RWPE2 (cell line): Measurements from ENCODE around the gene WDR88.

Source experiments
- ATAC-seq: fragments of 200-7000 bp; cut with Tn5 transposase; 3 replicates; pipeline ENCODE4 v1.9.1; 2021; ENCODE audit warnings: low read depth
- DNase-seq: peaks from one replicate; pipeline ENCODE4 v3.0.0-alpha.2; 2020; ENCODE audit warnings: low spot score
- H3K27ac ChIP-seq: fragments of 450-650 bp; 2 replicates; pipeline ENCODE4 v1.5.1; 2017; ENCODE audit warnings: mild to moderate bottlenecking; ENCODE audit not compliant: poor library complexity, severe bottlenecking
- H3K27me3 ChIP-seq: fragments of 250-450 bp; sonication (Bioruptor Pico); 2 replicates; pipeline ENCODE4 v1.5.1; 2021; ENCODE audit warnings: mild to moderate bottlenecking, moderate library complexity; ENCODE audit not compliant: insufficient read depth, poor library complexity, severe bottlenecking
- H3K36me3 ChIP-seq: fragments of 250-450 bp; sonication (Bioruptor Pico); 2 replicates; pipeline ENCODE4 v1.5.1; 2020; ENCODE audit warnings: low read depth, mild to moderate bottlenecking, moderate library complexity
- H3K4me1 ChIP-seq: fragments of 250-450 bp; sonication (Bioruptor Pico); 2 replicates; pipeline ENCODE4 v1.5.1; 2021; ENCODE audit warnings: mild to moderate bottlenecking, moderate library complexity; ENCODE audit not compliant: insufficient read depth, poor library complexity, severe bottlenecking
- H3K4me3 ChIP-seq: fragments of 250-450 bp; sonication (Bioruptor Pico); 2 replicates; pipeline ENCODE4 v1.5.1; 2021; ENCODE audit warnings: mild to moderate bottlenecking, moderate library complexity; ENCODE audit not compliant: severe bottlenecking
- H3K9me3 ChIP-seq: fragments of 250-450 bp; sonication (Bioruptor Pico); 2 replicates; pipeline ENCODE4 v1.5.1; 2021; ENCODE audit warnings: mild to moderate bottlenecking, moderate library complexity; ENCODE audit not compliant: severe bottlenecking
- CTCF ChIP-seq: fragments of 450-650 bp; IDR thresholded peaks from one replicate; pipeline ENCODE4 v1.5.1; 2017; ENCODE audit warnings: mild to moderate bottlenecking, moderate library complexity; ENCODE audit not compliant: poor library complexity, severe bottlenecking

Gene WDR88

GRCh38 chr19:33100894-33101644 lies 30.8 kb upstream of the WDR88 start:
- Histone ChIP-seq H3K27ac (no peak overlapping the region), H3K9me3 (no peaks in the 10 kb centered on the region), H3K4me1 (peaks cover 6% of the 10 kb centered on the region), H3K27me3 (no peaks in the 10 kb centered on the region), H3K4me3 (no peak overlapping the region), H3K36me3 (peaks cover 58% of the 10 kb centered on the region)
- ATAC-seq (peak; percentile 50; the same call in 2 of the 3 replicates), DNase-seq (no peak)
- TF ChIP-seq CTCF, result no peak

- ATAC-seq (no peak), DNase-seq (no peak)
- peaks cover 57% of the 10 kb centered on the region for H3K36me3 ChIP-seq
- no peaks in the 10 kb centered on the region for H3K9me3 ChIP-seq
- no peak for TF ChIP-seq CTCF
- H3K27ac ChIP-seq, result no peak overlapping the region
- H3K27me3 ChIP-seq, result no peaks in the 10 kb centered on the region
- H3K4me1 ChIP-seq, result peaks cover 4% of the 10 kb centered on the region
- no peak overlapping the region for H3K4me3 ChIP-seq
These were observed 29.0 kb upstream of the WDR88 start for GRCh38 chr19:33102893-33103292.

- H3K27ac ChIP-seq, result no peak overlapping the region
- H3K4me1 ChIP-seq, result no peaks in the 10 kb centered on the region
- H3K36me3 ChIP-seq, result peaks cover 66% of the 10 kb centered on the region
- no peaks in the 10 kb centered on the region for H3K9me3 ChIP-seq
- no peak overlapping the region for H3K4me3 ChIP-seq
- no peak for ATAC-seq
- H3K27me3 ChIP-seq, result no peaks in the 10 kb centered on the region
- DNase-seq, result no peak
- TF ChIP-seq CTCF, result no peak
These were observed 23.8 kb upstream of the WDR88 start for GRCh38 chr19:33108161-33108560.

GRCh38 chr19:33110137-33110910 lies 21.6 kb upstream of the WDR88 start:
- no peak overlapping the region for H3K4me3 ChIP-seq
- H3K27me3 ChIP-seq, result no peaks in the 10 kb centered on the region
- H3K9me3 ChIP-seq, result no peaks in the 10 kb centered on the region
- DNase-seq (no peak), ATAC-seq (no peak)
- H3K36me3 ChIP-seq, result peaks cover 70% of the 10 kb centered on the region
- TF ChIP-seq CTCF, result no peak
- no peaks in the 10 kb centered on the region for H3K4me1 ChIP-seq
- H3K27ac ChIP-seq, result no peak overlapping the region

GRCh38 chr19:33111587-33111986 lies 20.3 kb upstream of the WDR88 start:
- Histone ChIP-seq H3K27me3 (no peaks in the 10 kb centered on the region), H3K27ac (no peak overlapping the region), H3K9me3 (no peaks in the 10 kb centered on the region), H3K36me3 (peaks cover 72% of the 10 kb centered on the region), H3K4me3 (no peak overlapping the region), H3K4me1 (no peaks in the 10 kb centered on the region)
- ATAC-seq (no peak), DNase-seq (no peak)
- no peak for TF ChIP-seq CTCF
